HG03571 (cell line): ENCODE measurements around the gene EFS.
"Not testable (repeated sequence)": the region's sequence is repeated elsewhere in the genome, so short reads cannot be mapped to it uniquely, and the experiment has no call there.

Source experiments
- ATAC-seq: cut with Tn5 transposase; IDR thresholded peaks from one replicate; pipeline ENCODE4 v1.9.1; 2021; ENCODE audit not compliant: unreplicated experiment

The EFS gene

DNA sequence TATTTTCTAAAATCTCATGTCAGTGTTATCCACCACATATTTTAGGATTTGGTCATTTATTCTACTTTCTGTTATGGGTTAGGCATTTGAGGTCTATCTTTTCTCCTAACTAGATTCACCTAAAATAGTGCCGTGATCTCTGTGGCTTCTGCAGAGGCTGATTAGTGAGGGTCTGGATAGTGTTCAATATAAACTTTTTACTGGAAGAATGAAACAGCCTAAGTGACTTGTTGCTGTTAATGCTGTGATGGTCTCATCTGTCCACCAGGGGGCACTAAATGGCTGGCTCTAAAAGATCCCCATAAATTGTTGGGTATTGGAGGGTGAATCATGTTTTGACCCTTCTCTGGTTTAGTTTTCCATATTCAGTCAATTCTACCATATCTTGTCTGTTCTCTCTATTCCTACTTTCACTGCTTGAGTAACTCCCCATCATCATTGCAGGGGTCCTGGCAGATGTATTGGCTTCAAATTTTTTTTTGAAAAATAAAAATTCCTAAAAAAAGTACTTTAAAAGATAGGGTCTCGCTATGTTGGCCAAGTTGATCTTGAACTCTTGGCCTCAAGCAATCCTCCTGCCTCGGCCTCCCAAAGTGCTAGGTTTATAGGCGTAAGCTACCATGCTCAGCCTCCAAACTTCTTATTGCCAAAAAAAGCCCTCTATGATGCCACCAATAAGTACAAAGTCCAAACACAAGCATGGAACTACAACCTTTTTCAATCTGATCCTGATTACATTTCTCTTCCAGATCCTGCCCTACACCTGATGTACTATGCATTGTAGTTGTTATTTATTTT, 36.8 kb downstream of the EFS start:
- no peak for ATAC-seq

DNA sequence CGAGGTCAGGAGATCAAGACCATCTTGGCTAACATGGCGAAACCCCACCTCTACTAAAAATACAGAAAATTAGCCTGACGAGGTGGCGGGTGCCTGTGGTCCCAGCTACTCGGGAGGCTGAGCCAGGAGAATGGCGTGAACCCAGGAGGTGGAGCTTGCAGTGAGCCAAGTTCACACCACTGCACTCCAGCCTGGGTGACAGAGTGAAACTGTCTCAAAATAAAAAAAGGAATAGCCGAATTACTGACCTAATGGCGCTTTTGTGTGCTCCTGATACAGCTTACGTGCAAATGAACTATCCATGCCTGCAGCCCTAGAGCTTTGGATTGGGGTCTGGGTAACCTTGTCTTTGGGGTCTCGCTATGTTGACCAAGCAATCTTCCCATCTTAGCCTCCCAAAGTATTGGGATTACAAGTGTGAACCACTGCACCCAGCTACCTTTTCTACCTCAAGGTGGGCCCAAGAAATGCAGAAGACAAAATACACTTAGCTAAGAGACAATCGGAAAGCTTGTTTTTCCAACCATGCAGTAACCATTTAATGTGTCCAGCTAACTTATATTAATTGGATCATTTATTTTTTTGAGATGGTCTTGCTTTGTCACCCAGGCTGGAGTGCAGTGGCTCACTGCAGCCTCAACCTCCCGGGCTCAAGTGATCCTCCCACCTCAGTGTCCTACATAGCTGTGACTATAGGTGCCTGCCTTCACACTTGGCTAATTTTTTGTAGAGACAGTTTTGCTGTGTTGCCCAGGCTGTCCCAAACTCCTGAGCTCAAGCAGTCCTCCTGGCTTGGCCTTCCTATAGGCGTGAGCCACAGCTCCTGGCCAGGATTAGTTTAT, 38.3 kb downstream of the EFS start:
- no peak for ATAC-seq

DNA sequence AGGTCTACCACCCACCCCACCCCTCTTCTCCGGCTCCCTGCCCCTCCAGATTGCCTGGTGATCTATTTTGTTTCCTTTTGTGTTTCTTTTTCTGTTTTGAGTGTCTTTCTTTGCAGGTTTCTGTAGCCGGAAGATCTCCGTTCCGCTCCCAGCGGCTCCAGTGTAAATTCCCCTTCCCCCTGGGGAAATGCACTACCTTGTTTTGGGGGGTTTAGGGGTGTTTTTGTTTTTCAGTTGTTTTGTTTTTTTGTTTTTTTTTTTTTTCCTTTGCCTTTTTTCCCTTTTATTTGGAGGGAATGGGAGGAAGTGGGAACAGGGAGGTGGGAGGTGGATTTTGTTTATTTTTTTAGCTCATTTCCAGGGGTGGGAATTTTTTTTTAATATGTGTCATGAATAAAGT, 39.2 kb downstream of the EFS start:
- ATAC-seq = not testable (repeated sequence)

DNA sequence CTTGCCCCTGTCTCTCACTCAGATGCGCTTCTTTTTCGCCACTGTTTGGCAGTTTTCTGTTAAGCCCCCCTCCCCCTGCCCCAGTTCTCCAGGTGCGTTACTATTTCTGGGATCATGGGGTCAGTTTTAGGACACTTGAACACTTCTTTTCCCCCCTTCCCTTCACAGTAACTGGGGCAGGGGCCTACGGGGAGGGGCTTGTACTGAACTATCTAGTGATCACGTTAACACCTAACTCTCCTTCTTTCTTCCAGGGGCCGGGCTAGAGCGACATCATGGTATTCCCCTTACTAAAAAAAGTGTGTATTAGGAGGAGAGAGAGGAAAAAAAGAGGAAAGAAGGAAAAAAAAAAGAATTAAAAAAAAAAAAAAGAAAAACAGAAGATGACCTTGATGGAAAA, 40.0 kb downstream of the EFS start:
- no peak for ATAC-seq

DNA sequence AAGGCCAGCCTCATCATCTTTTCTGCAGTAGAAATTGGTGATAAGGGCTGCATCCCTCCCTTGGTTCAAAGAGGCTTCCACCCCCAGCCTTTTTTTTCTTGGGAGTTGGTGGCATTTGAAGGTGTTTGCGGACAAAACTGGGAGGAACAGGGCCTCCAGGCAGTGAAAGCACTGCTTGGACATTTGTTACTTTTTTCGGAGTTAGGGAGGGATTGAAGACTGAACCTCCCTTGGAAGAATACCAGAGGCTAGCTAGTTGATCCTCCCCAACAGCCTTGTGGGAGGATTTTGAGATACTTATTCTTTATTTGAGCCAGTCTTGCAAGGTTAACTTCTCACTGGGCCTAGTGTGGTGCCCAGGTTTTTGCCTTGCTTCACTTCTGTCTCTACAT, 40.5 kb downstream of the EFS start:
- no peak for ATAC-seq

DNA sequence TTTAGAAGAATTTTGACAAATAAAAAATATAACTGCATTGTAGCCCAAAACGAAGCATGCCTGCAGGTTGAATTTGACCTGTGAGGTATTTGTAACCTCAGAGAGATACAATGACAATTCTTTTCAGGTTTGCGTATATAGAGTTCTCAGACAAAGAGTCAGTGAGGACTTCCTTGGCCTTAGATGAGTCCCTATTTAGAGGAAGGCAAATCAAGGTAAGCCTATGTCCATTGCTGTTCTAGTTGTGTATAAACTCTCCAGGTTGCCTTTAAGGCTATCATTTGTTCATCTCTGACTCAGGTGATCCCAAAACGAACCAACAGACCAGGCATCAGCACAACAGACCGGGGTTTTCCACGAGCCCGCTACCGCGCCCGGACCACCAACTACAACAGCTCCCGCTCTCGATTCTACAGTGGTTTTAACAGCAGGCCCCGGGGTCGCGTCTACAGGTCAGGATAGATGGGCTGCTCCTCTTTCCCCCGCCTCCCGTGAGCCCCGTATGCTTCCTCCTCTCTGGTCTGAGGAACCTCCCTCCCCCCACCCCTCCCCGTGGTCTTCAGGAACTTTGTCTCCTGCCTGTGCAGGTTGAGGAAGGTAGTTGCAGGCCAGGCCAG, 41.0 kb downstream of the EFS start:
- no peak for ATAC-seq

DNA sequence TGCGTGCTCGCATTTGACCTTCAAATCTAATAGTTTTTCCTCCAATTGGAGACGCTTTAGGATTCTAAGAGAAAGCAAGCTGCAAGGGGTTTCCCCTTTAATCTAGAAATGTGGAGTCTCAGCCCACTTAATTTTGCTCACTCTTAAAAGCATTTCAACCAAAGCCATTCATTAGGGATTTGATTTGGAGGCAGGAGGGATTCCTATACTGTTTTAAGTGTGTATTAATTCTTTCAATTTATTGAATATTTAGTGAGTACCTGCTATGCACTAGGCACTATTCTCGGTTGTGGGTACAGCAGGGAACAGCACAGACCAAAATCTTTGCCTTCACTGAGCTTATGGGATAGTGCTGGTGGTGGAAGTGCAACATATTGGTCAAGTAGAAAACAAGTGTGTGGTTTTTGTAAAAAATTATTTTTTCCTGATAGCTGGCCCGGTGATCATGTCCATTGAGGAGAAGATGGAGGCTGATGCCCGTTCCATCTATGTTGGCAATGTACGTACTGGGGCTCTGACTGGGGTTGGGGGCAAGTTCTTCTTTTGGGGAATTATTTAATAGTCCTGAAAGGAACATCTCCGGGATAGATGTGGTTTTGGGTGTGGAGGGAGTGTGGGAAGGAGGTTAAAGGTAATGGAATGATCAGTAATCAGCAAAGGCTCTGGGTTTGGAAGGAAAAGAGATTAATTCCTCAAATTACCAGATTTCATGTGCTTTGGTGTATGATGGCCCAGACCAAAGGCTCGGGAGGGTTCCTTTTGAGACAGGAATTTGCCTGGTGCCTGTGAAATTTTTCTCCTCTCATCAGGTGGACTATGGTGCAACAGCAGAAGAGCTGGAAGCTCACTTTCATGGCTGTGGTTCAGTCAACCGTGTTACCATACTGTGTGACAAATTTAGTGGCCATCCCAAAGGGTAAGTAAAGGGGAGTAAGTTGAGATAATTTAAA, 42.1 kb downstream of the EFS start:
- ATAC-seq = no peak

DNA sequence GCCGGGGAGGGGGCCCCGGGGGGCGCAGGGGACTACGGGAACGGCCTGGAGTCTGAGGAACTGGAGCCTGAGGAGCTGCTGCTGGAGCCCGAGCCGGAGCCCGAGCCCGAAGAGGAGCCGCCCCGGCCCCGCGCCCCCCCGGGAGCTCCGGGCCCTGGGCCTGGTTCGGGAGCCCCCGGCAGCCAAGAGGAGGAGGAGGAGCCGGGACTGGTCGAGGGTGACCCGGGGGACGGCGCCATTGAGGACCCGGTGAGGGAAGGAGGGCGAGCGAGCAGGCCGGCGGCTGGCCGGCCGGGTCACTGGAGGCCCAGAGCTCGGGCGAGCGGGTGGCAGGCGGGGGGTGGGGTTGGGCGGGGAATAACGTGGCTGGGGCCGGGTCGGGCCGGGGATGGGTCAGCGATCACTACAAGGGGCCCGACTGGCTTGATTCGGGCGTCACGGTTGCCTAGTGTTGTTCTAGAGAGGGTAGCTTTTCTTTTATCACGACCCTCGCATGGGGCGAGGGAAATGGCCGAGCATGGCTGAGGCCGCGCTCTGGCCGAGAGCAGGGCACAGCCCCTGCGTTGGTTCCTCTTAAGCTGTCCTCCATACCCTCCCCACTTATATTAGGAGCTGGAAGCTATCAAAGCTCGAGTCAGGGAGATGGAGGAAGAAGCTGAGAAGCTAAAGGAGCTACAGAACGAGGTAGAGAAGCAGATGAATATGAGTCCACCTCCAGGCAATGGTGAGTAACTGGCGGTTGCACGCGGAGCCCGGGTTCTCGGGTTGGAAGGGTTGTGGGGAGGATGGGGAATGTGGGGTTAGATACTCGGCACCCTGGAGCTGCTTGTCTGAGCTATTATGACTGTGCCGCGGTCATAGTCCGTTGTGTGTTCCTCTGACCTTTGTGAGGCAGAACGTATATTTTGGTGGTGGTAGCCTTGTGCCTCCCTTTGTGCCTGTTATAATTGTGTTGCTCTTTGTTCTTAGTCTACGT, 43.1 kb downstream of the EFS start:
- peak; percentile 12 for ATAC-seq

DNA sequence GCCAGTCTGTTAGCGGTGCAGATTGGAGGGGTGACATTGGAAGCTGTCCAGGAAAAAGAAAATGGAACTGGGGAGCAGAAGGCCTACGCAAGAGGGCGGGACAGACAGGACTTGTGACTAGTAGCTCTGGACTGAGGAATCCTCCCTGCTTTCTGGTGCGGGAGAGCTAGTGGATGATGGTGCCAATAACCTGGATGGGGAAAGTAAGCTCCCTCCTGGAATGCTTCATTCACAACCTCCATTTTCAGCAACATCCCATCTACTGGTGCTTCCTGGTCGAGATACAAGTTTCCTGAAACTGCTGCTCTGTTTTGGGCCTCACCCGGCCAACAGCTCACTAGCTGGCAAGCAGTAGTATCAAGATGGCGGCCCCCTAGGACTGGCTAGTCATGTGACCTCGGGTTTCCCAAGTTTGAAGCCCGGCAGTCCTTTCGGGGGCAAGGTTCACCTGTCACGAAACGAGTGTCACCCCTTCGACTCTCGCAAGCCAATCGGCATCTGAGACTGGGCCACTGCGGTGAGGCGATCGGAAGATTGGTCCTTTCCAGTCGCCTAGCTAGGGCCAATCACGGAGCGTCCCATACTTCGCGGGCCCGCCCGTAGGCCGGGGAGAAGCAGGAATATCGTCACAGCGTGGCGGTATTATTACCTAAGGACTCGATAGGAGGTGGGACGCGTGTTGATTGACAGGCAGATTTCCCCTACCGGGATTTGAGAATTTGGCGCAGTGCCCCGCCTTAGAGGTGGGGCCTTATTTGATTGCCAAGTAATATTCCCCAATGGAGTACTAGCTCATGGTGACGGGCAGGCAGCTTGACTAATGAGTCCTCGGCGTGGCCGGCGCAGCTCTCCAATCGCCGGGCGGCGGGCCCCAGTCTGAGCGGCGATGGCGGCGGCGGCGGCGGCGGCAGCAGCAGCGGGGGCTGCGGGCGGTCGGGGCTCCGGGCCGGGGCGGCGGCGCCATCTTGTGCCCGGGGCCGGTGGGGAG, 44.1 kb downstream of the EFS start, which contains the start of gene PABPN1:
PABPN1 (plus strand) TSS at position 874 of the 988 bp plus-strand sequence; CDS start at position 887, 13 bp downstream.
- peak; percentile 90 for ATAC-seq

DNA sequence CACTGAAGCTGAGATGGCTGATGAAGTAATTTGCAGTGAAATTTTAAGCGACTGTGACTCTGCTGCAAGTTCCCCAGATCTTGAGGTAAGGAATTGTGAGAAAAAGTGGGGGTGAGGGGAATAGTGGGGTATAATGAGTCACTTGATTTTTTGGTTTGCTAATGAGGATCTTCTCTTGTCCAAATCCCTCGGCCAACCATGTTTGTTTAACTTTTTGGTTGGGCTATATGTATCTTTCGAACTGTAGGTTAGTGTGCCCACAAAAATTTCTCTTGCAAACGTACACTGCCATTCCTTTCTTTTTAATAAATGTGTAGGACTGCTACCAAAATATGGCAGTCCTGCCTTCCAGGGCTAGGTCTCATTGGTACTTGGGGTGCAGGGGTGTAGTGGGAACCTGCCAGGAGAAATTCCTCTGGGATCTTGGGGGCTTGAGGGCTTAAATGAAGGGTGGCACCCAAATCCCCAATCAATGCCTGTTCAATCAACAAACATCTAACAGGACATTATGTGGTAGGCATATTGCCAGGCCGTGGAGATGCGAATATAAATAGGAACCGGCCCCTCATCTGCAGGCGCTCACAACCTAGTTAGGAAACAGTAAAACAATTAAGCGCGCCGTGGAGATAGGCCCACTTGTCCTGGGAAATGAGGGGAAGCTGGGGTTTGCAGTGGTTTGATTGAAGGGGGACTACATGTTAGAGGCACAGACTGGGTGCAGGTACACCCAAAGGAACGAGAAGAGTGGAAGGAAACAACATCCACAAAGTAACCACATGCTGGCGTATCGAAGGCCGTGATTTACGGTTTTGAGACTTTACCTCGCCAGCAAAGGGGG, 45.0 kb downstream of the EFS start:
- ATAC-seq = no peak

DNA sequence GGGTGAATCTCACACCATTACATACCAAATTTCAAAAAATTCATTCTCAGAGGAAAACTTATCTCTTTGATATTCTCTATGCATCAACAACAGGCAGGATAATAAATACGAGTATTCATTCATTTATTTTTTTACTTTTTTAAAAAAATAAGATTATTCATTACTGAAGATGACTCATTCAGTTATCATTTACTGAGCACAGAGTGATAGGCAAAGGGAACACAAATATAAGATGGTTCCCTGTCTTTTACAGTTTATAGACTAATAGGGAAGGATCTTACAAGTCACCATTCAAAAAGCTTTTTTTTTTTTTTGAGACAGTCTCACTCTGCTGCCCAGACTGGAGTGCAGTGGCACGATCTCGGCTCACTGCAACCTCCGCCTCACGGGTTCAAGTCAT, 48.7 kb downstream of the EFS start:
- ATAC-seq = no peak

DNA sequence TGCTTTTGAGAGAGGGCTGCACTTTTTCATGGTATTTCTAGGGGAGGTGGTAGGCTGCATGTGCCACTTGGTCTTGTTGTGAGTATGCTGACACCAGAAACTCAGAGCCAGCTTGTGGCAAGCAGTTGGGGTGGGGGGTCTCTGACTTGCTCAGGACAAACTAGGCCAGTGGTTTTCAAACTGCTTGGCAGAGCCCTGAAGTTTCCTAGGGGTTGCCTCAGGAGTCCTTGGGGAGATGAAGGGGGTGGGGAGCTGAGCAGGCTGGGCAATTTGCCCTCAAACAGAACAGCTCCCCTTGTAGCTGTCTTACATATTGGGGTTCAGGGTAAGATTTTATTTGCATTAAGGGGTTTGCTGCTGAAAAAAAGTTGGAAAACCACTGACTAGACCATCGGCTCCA, 54.4 kb downstream of the EFS start:
- no peak for ATAC-seq

DNA sequence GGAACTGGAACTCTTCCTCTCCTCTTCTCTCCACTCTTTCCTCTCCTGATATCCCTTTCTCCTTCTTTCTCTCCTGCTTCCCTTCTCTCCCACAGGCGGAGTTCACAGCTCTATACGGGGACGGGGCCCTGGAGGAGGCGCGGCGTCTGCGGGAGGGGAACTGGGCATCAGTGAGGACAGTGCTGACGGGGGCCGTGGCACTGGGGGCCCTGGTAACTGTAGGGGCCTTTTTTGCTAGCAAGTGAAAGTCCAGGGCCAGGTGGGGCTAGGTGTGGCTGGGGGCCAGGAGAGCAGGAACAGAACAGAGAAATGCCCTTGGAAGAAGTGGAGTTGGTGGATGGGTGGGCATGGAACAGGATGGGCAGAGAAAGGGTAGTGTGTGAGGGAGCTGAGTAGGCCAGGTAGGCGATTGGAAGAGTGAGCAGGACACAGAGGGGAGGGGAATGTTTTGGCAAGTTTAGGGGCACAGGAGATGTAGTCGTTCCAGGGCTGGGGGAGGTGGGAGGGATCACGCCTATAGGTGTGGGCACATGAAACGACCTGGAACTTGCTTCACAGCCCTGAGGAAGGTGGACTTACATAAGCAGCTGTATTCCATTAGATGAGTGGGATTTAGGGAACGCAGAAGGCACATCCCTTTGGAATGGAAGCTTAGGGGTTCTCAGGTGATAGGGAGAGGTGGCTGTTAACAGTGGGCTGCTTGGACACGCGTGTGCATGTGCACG, 56.1 kb downstream of the EFS start:
- ATAC-seq = no peak

DNA sequence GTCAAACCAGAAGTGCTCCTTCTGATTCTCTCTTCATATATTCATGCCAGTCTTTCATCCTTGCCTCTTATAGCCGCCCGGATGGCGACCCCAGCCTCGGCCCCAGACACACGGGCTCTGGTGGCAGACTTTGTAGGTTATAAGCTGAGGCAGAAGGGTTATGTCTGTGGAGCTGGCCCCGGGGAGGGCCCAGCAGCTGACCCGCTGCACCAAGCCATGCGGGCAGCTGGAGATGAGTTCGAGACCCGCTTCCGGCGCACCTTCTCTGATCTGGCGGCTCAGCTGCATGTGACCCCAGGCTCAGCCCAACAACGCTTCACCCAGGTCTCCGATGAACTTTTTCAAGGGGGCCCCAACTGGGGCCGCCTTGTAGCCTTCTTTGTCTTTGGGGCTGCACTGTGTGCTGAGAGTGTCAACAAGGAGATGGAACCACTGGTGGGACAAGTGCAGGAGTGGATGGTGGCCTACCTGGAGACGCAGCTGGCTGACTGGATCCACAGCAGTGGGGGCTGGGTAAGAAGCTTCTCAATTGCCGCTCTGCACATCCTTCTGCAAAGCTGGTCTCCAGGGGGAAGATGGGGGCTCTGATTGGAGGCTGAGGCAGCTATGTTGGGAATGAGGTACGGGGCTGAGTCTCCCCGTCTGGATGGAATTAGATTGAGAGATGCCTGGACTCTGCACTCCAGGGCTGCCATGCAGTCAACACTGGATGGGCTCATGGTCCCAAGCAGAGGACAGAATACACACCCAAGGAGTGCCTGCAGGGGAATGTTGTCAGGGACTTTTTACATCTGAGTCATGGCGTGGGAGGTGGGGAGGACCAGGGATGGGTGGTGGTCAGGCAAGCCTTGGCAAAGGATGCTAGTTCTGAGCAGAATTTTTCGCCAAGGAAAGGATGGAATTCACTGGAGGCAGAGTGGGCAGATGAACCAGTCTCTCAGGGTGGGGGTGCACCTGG, 57.0 kb downstream of the EFS start:
- no peak for ATAC-seq

DNA sequence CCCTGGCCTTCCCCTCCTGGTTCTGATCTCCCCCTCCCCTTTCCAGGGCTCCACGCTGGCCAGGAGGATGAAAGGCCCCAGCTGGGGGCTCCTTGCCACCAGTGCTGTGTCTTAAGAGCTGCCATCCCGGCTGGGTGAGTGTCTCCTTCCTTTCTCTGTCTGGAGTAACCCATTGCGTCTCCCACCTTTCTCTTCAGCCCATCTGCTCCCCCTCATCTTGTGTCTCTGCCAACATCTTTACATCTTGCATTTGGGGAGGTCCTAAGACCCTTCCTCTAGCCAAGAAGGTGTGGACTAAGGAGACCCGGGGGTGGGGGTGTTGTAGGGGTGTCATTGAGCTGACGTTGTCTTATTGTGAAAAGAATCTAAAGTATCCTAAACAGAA, 57.8 kb downstream of the EFS start:
- no peak for ATAC-seq
